ENCODE results near the gene ITPKB. TPM values are rescaled to one million over a fixed set of nuclear protein-coding genes. Genes with fewer than 3 reads are reported as not detected.

The ITPKB gene
- total RNA-seq, 1 donor from 2014 or later = 21.2 TPM

DNA sequence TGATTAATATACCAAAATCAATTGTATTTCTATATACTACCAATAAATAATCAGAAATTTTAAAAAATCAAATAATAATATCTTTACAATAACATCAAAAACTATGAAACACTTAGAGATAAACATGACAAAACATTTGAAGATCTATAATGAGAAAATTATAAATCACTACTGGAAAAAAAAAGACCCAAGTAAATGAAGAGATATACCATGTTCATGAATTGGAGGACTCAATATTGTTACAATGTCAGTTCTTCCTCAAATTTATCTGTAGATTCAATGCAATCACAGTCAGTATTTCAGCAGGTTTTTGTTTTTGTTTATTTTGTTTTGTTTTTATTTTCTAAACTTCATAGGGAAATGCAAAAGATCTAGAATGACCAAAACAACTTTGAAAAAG lies 4.2 kb upstream of the ITPKB start:
- peaks cover 11% of the 10 kb centered on the region for H3K4me1 Mint-ChIP-seq
- TF ChIP-seq, protein P1, sequence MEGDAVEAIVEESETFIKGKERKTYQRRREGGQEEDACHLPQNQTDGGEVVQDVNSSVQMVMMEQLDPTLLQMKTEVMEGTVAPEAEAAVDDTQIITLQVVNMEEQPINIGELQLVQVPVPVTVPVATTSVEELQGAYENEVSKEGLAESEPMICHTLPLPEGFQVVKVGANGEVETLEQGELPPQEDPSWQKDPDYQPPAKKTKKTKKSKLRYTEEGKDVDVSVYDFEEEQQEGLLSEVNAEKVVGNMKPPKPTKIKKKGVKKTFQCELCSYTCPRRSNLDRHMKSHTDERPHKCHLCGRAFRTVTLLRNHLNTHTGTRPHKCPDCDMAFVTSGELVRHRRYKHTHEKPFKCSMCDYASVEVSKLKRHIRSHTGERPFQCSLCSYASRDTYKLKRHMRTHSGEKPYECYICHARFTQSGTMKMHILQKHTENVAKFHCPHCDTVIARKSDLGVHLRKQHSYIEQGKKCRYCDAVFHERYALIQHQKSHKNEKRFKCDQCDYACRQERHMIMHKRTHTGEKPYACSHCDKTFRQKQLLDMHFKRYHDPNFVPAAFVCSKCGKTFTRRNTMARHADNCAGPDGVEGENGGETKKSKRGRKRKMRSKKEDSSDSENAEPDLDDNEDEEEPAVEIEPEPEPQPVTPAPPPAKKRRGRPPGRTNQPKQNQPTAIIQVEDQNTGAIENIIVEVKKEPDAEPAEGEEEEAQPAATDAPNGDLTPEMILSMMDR (IDR thresholded peaks at IDR 0.05; ENCODE audit: unreplicated experiment) = no peak
- no peak overlapping the region for H3K4me3 Mint-ChIP-seq
- H3K27me3 Mint-ChIP-seq (ENCODE audit: low read depth) = no peaks in the 10 kb centered on the region
- no peak overlapping the region for H3K27ac Mint-ChIP-seq
- no peak for DNase-seq (ENCODE audit: low spot score in 2 of 2, unreplicated experiment in 2 of 2)
- no peaks in the 10 kb centered on the region for H3K36me3 Mint-ChIP-seq
- H3K9me3 Mint-ChIP-seq = peaks cover 8% of the 10 kb centered on the region

DNA sequence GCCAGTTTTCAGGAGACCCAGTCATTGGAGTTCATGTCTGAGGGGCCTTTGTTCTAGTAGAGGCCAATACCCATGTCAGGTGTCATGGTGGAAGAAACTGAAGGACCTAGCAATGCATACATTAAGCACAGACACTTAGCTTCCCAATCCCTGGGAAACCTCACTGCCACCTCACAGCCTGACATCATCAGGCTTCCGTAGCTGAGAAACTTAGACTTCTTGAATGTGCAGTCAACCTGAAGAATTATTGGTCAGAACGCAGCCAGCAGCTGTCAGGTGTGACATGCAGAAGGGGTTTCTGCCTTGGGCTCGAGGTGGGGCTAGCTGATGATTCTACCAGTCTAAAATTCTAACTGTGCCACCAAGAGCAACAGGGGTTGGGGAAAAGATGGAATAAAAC lies 1.9 kb upstream of the ITPKB start:
- Mint-ChIP-seq H3K27me3 (ENCODE audit: low read depth) (no peaks in the 10 kb centered on the region), H3K27ac (no peak overlapping the region), H3K36me3 (no peaks in the 10 kb centered on the region), H3K4me3 (no peak overlapping the region), H3K4me1 (peaks cover 11% of the 10 kb centered on the region), H3K9me3 (peaks cover 8% of the 10 kb centered on the region)
- no peak for DNase-seq (ENCODE audit: low spot score in 2 of 2, unreplicated experiment in 2 of 2)
- TF ChIP-seq, protein P1 (IDR thresholded peaks at IDR 0.05; ENCODE audit: unreplicated experiment) = no peak

DNA sequence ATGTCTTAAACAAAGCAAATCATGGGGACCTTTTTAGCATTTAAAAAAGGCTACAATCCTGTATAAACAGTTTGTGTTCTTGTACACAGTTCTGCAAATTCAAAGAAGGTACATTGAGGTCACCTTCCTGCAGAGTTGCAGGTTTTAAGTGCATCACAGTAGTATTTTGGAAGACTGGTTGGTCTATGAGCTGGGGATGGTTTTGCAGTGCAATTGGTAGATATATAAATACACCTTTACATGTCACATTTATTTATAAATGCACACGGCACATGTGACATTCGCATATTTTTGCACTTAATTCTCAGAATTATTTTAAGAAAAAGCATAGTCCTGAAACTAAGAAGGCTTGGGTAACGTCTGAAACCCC lies 599 bp upstream of the ITPKB start:
- peaks cover 8% of the 10 kb centered on the region for H3K9me3 Mint-ChIP-seq
- DNase-seq (ENCODE audit: low spot score in 2 of 2, unreplicated experiment in 2 of 2) = no peak
- H3K36me3 Mint-ChIP-seq = no peaks in the 10 kb centered on the region
- peak overlapping the region; percentile 95 for H3K27ac Mint-ChIP-seq
- H3K4me3 Mint-ChIP-seq = peak overlapping the region; percentile 88
- no peaks in the 10 kb centered on the region for H3K27me3 Mint-ChIP-seq (ENCODE audit: low read depth)
- TF ChIP-seq, protein P1 (IDR thresholded peaks at IDR 0.05; ENCODE audit: unreplicated experiment) = no peak
- H3K4me1 Mint-ChIP-seq = peaks cover 11% of the 10 kb centered on the region

DNA sequence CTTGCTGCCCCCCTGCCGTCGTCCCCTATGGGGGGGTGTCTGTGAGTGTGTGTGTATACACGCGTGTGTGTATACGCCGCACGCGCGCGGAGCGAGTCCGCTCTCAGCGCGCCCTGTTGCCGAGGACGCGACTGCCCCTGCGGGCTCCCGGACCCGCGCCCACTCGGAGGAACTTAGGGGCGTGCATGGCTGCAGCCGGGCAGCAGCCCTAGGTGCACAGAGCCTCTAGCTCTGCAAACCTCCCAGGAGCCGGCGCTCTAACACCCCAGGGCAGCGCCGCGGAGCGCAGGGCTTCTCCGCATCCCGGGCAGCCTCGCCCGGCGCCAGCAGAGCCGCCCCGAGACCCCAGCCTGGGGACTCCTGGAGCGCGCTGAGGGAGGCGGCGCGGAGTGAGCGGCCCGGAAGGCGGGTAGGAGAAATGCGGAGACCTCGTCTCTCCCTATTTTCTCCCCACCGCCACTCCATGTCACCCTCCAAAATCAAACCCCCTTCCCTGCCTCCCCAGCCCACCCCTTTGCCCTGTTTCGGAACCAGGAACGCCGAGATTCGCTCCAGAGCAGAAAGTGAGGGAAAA lies 574 bp downstream of the ITPKB start:
- peak overlapping the region; percentile 88 for H3K4me3 Mint-ChIP-seq
- TF ChIP-seq, protein P1 (IDR thresholded peaks at IDR 0.05; ENCODE audit: unreplicated experiment) = no peak
- peak overlapping the region; percentile 95 for H3K27ac Mint-ChIP-seq
- peaks cover 2% of the 10 kb centered on the region for H3K36me3 Mint-ChIP-seq
- H3K4me1 Mint-ChIP-seq = peaks cover 20% of the 10 kb centered on the region
- DNase-seq (ENCODE audit: low spot score in 2 of 2, unreplicated experiment in 2 of 2) = peak in 1 of 2 experiments; percentile 64
- peaks cover 3% of the 10 kb centered on the region for H3K9me3 Mint-ChIP-seq
- no peaks in the 10 kb centered on the region for H3K27me3 Mint-ChIP-seq (ENCODE audit: low read depth)

DNA sequence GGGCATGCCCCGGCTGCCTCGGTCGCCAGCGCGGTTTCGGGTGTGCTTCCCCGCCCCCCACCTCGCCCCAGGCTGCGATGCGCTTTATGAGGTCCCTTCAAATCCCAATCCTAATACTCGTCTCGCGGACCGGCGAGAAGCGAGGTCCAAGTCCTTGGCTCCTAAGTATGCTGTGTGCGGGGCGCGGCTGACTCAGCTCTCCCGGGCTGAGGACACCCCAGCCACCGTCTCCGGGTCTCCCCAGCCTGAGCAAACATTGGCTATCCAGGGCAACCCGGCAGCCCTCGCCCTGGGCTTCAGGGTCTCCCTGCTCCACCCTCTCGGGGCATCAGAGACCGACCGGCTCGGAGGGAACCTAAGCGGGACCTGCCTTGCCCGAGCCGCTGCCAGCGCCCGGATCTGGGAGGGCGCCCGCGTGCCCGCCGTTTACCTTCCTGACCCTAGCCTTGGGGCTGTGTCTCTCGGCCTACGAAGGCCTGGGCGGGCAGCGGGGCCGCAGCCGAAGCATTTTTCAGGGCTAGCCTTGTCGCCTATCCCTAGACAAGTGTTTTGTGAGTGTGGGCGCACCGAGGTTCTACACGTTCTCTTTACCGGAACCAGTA lies 1.2 kb downstream of the ITPKB start:
- Mint-ChIP-seq H3K4me1 (peaks cover 23% of the 10 kb centered on the region), H3K27ac (no peak overlapping the region), H3K27me3 (ENCODE audit: low read depth) (no peaks in the 10 kb centered on the region), H3K36me3 (peaks cover 2% of the 10 kb centered on the region), H3K9me3 (no peaks in the 10 kb centered on the region), H3K4me3 (peak overlapping the region; percentile 88)
- peak in 1 of 2 experiments; percentile 57 for DNase-seq (ENCODE audit: low spot score in 2 of 2, unreplicated experiment in 2 of 2)
- TF ChIP-seq, protein P1 (IDR thresholded peaks at IDR 0.05; ENCODE audit: unreplicated experiment) = no peak

Measured in mesothelial cell of epicardium (in vitro differentiated cells).